T-cell (primary cell): Measurements from ENCODE around the gene ATP10A. TPM values are rescaled to one million over a fixed set of nuclear protein-coding genes. Genes with fewer than 3 reads are reported as not detected.

Experiments
- ATAC-seq, 4 experiments: fragments of 200-7000 bp in 3 of 4; fragments of 150-1000 bp in 1 of 4; cut with Tn5 transposase; replicated peaks in 1 of 4; 1 replicate in 3 of 4; 2 replicates in 1 of 4; pipeline ENCODE4 v1.10.0; 2021; ENCODE audit warnings: moderate library complexity in 3 of 4, mild to moderate bottlenecking in 2 of 4, moderate number of reproducible peaks in 1 of 4
- CTCF ChIA-PET, 2 donors: fragments of 300-600 bp; sonication (Branson Sonifier 250); formaldehyde crosslinking; loops; one replicate each; lab custom pipeline; 2022; ENCODE audit warnings: antibody characterized with exemption in 2 of 2; lab: Charles Lee
- POLR2A ChIA-PET, 2 donors: fragments of 300-600 bp; sonication (Branson Sonifier 250); formaldehyde crosslinking; loops; one replicate each; lab custom pipeline; 2022; ENCODE audit warnings: antibody characterized with exemption in 2 of 2; lab: Charles Lee
- DNase-seq, 35 experiments: peaks; one replicate each; pipeline versions ENCODE4 v3.0.0 to v3.0.0-alpha.2; 2013 to 2023
- H3K27ac ChIP-seq: one replicate; pipeline ENCODE4 v1.5.1; 2013; ENCODE audit warnings: low read length
- H3K27me3 ChIP-seq, 2 experiments: replicated peaks in 1 of 2; 1 replicate in 1 of 2; 2 replicates in 1 of 2; pipeline versions ENCODE4 v1.6.1 to v1.7.0; 2013; ENCODE audit warnings: low read length in 1 of 2, mixed read lengths in 1 of 2; ENCODE audit not compliant: control insufficient read depth in 2 of 2, insufficient read depth in 2 of 2; ENCODE audit errors: extremely low read depth in 1 of 2
- H3K36me3 ChIP-seq, 2 donors: 1 replicate in 1 of 2; 2 replicates in 1 of 2; pipeline versions ENCODE4 v1.6.1 to v1.7.0; 2013; ENCODE audit warnings: low read length in 1 of 2; ENCODE audit not compliant: control insufficient read depth in 2 of 2, insufficient read depth in 1 of 2; ENCODE audit errors: extremely low read depth in 1 of 2
- H3K4me1 ChIP-seq, 2 experiments: 1 replicate in 1 of 2; 2 replicates in 1 of 2; pipeline versions ENCODE4 v1.6.1 to v1.7.0; 2013; ENCODE audit warnings: low read length in 2 of 2, mixed read lengths in 1 of 2; ENCODE audit not compliant: insufficient read depth in 2 of 2, control insufficient read depth in 1 of 2; ENCODE audit errors: extremely low read depth in 1 of 2
- H3K4me3 ChIP-seq, 2 donors: 1 replicate in 1 of 2; 2 replicates in 1 of 2; pipeline versions ENCODE4 v1.5.1 to v1.7.0; 2013; ENCODE audit warnings: mild to moderate bottlenecking in 2 of 2, low read length in 1 of 2, moderate library complexity in 1 of 2; ENCODE audit not compliant: control insufficient read depth in 1 of 2; ENCODE audit errors: extremely low read depth in 1 of 2
- H3K9me3 ChIP-seq: 2 replicates; pipeline ENCODE4 v1.7.0; 2013
- H3K27ac Mint-ChIP-seq, 2 donors: one replicate each; pipeline ENCODE4 v1.8.0; 2020 to 2021; ENCODE audit warnings: mild to moderate bottlenecking in 2 of 2, mixed read lengths in 2 of 2
- H3K27me3 Mint-ChIP-seq, 2 donors: one replicate each; pipeline ENCODE4 v1.8.0; 2021 to 2022; ENCODE audit warnings: mixed read lengths in 2 of 2
- H3K36me3 Mint-ChIP-seq: one replicate; pipeline ENCODE4 v1.8.0; 2021; ENCODE audit warnings: mixed read lengths
- H3K4me1 Mint-ChIP-seq, 3 donors: one replicate each; pipeline ENCODE4 v1.8.0; 2020 to 2022; ENCODE audit warnings: mixed read lengths in 3 of 3, mild to moderate bottlenecking in 1 of 3
- H3K4me3 Mint-ChIP-seq, 3 donors: one replicate each; pipeline ENCODE4 v1.8.0; 2020 to 2022; ENCODE audit warnings: mild to moderate bottlenecking in 3 of 3, mixed read lengths in 3 of 3, moderate library complexity in 3 of 3
- H3K9me3 Mint-ChIP-seq, 3 donors: one replicate each; pipeline ENCODE4 v1.8.0; 2020 to 2022; ENCODE audit warnings: mixed read lengths in 3 of 3
- WGBS: methylation state at CpG from one replicate; pipeline ENCODE4 v1.1.5; 2013; ENCODE audit warnings: missing lambda C conversion rate; ENCODE audit not compliant: insufficient coverage; 5-methylcytosine and 5-hydroxymethylcytosine counted together
- total RNA-seq, 35 experiments: library from RNA in 6 of 35; stranded (reverse) in 6 of 35; fragments of 120-200 nt in 1 of 35; gene quantifications; one replicate each; pipeline versions ENCODE4 v1.2.1 to v1.2.4 and lab custom pipeline; 2013 to 2026

Gene ATP10A
- 10 to 100 TPM; 37.3 to 65.5 (median 53.4) TPM for total RNA-seq
- total RNA-seq (2013): 25.3 TPM
- 47.2 to 192 (median 90.3) reads per million in 29 experiments for total RNA-seq (lab: John Stamatoyannopoulos, UW)

DNA sequence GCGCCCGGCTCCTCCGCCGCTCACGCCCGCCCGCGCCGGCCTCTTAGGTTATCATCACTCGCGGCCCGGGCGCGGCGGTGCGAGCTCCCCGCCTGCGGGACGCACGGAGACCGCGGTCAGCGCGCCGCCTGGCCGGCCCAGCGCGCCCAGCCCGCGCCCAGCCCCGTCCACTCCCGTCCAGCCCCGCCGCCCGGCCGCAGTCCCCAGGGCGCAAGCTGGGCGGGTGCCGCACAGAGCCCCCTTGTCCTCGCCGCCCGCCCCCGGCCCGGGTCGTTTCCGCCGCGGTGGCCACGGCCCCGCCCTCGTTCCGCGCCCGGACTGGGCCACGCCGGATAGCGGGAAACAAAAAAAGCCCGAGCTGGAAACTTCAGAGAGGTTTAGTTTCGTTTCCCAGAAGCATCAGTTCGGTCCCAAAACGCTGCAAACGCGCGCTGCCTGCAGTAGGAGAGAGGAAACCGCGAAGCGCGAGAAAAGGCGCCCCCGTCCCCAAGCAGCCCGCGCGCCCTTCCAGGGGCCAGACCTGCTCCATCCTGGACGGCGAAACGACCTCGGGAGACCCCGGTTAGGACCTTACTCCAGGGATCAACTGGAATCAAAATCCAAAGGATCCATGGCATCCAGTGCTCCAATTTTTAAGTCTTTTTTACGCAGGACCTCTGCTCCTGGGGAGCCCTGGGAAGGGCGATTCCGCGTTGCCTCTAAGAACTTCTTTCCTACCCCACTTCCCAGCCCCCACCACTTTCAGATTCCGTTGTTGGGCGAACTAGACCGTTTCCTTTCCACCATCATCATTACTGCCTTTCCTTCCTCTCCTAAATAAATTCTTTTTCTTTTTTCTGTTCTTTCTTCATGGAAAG is at the start of gene ATP10A:
ATP10A (minus strand) TSS at position 217 of the 857 bp plus-strand sequence. CDS start 231 bp downstream, outside the sequence.
- CTCF ChIA-PET: interaction anchor here in 1 of 2 donors (1.5 kb wide), 1 partner anchor 51 kb away, joined by 3 read pairs; no protein-coding TSS in a partner anchor
- ATAC-seq (peak in 1 of 4 experiments; percentile 1), DNase-seq (peak in 18 of 35 experiments; percentile 13 to 64 (median 33))
- Mint-ChIP-seq H3K9me3 (no peaks in the 10 kb centered on the region), H3K27ac (peak within 1 kb of the TSS; percentile 97 to 100), H3K4me3 (peak within 1 kb of the TSS; percentile 96 to 97 (median 97)), H3K36me3 (peaks cover 2% of the 10 kb centered on the region), H3K27me3 (peaks cover 0 to 7% of the 10 kb centered on the region in 2 donors), H3K4me1 (peaks cover 37 to 42% (median 40%) of the 10 kb centered on the region in 3 donors)
- Histone ChIP-seq H3K9me3 (no peaks in the 10 kb centered on the region), H3K27ac (peak within 1 kb of the TSS; percentile 67), H3K36me3 (peaks cover 0 to under 1% of the 10 kb centered on the region in 2 donors), H3K4me1 (peaks cover 24 to 48% of the 10 kb centered on the region in 2 experiments), H3K4me3 (peak within 1 kb of the TSS; percentile 87 to 88), H3K27me3 (peaks cover 0 to 5% of the 10 kb centered on the region in 2 experiments)
- WGBS: under 1% methylated on average over 79 of the region's 85 CpGs
- POLR2A ChIA-PET: no interaction called here

DNA sequence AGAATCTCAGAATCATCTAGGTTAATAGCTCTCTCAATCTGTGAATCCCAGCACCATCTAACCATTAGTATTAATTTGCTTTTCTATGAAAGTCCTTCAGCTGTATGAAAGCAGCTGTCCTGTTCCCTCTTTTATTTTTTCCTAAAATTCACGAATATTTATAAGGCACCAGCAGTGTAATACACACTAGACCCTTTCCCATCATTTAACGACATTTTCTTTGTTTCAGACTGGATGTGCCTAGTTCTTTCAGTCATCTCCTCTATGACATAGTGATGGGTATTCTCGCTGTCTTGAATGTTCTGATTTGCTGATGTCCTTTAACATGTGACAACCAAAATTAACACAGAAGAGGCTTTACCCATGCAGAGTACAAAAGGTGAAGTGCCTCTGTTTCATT is 48.9 kb upstream of the ATP10A start:
- Histone ChIP-seq H3K27ac (no peak overlapping the region), H3K27me3 (no peaks in the 10 kb centered on the region), H3K4me1 (no peaks in the 10 kb centered on the region), H3K36me3 (no peaks in the 10 kb centered on the region), H3K9me3 (no peaks in the 10 kb centered on the region), H3K4me3 (no peak overlapping the region)
- DNase-seq (no peak), ATAC-seq (no peak)
- Mint-ChIP-seq H3K27ac (no peak overlapping the region), H3K36me3 (no peaks in the 10 kb centered on the region), H3K4me3 (no peak overlapping the region), H3K4me1 (no peaks in the 10 kb centered on the region), H3K27me3 (no peaks in the 10 kb centered on the region), H3K9me3 (peaks cover 0 to 11% (median 0%) of the 10 kb centered on the region in 3 donors)
- CTCF ChIA-PET: no interaction called here
- no CpG with 5 or more reads among the region's 3 CpGs for WGBS
- POLR2A ChIA-PET: no interaction called here

GRCh38 chr15:25910832-25911231 is 47.7 kb upstream of the ATP10A start:
- H3K4me3 Mint-ChIP-seq: no peak overlapping the region
- H3K4me1 ChIP-seq: no peaks in the 10 kb centered on the region
- H3K9me3 Mint-ChIP-seq: peaks cover 0 to 11% (median 0%) of the 10 kb centered on the region in 3 donors
- ChIA-PET CTCF (no interaction called here), POLR2A (no interaction called here)
- H3K36me3 ChIP-seq: no peaks in the 10 kb centered on the region
- H3K27me3 ChIP-seq: no peaks in the 10 kb centered on the region
- H3K36me3 Mint-ChIP-seq: no peaks in the 10 kb centered on the region
- WGBS: 85% methylated on average over 4 of the region's 4 CpGs
- no peaks in the 10 kb centered on the region for H3K4me1 Mint-ChIP-seq
- H3K27ac Mint-ChIP-seq: no peak overlapping the region
- H3K9me3 ChIP-seq: no peaks in the 10 kb centered on the region
- DNase-seq (no peak), ATAC-seq (no peak)
- no peak overlapping the region for H3K4me3 ChIP-seq
- no peak overlapping the region for H3K27ac ChIP-seq
- no peaks in the 10 kb centered on the region for H3K27me3 Mint-ChIP-seq

DNA sequence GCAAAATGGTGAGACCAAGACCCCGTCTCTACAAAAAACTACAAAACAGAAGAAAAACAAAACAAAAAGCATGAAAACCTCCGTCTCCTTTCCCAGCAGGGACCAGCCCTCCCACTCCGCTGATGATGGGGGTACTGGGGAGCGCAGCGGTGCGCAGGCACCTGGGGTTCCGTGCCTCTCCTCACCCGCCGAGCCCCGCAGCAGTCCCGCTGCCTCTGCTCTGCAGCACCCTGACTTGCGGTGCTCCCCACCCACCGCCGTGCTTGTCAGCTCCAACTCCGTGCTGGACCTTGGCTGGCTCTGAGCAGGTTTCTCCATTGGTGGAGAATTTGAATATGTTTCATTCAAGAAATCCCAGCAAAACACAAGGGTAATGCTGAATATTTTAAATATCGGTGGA is 46.7 kb upstream of the ATP10A start:
- no peak overlapping the region for H3K4me3 ChIP-seq
- no peak overlapping the region for H3K27ac ChIP-seq
- H3K4me1 Mint-ChIP-seq: no peaks in the 10 kb centered on the region
- no peak overlapping the region for H3K27ac Mint-ChIP-seq
- 93% methylated on average over 12 of the region's 16 CpGs for WGBS
- no peaks in the 10 kb centered on the region for H3K27me3 ChIP-seq
- POLR2A ChIA-PET: interaction anchor here in 1 of 2 donors (0.5 kb wide), 1 partner anchor 810 kb away, joined by 3 read pairs; no protein-coding TSS in a partner anchor
- H3K36me3 Mint-ChIP-seq: no peaks in the 10 kb centered on the region
- no peaks in the 10 kb centered on the region for H3K27me3 Mint-ChIP-seq
- peaks cover 0 to 11% (median 0%) of the 10 kb centered on the region in 3 donors for H3K9me3 Mint-ChIP-seq
- H3K9me3 ChIP-seq: no peaks in the 10 kb centered on the region
- no peak for DNase-seq
- no peak overlapping the region for H3K4me3 Mint-ChIP-seq
- no peaks in the 10 kb centered on the region for H3K36me3 ChIP-seq
- CTCF ChIA-PET: no interaction called here
- ATAC-seq: no peak
- no peaks in the 10 kb centered on the region for H3K4me1 ChIP-seq

GRCh38 chr15:25909325-25909724 is 46.2 kb upstream of the ATP10A start:
- Histone ChIP-seq H3K4me1 (no peaks in the 10 kb centered on the region), H3K27ac (no peak overlapping the region), H3K36me3 (no peaks in the 10 kb centered on the region), H3K27me3 (no peaks in the 10 kb centered on the region), H3K4me3 (no peak overlapping the region), H3K9me3 (no peaks in the 10 kb centered on the region)
- H3K36me3 Mint-ChIP-seq: no peaks in the 10 kb centered on the region
- peaks cover 0 to 7% (median 0%) of the 10 kb centered on the region in 3 donors for H3K9me3 Mint-ChIP-seq
- H3K4me3 Mint-ChIP-seq: no peak overlapping the region
- CTCF ChIA-PET: no interaction called here
- no peak overlapping the region for H3K27ac Mint-ChIP-seq
- H3K27me3 Mint-ChIP-seq: no peaks in the 10 kb centered on the region
- no peak for ATAC-seq
- no peak for DNase-seq
- WGBS: 96% methylated on average over 4 of the region's 21 CpGs
- POLR2A ChIA-PET: no interaction called here
- no peaks in the 10 kb centered on the region for H3K4me1 Mint-ChIP-seq

DNA sequence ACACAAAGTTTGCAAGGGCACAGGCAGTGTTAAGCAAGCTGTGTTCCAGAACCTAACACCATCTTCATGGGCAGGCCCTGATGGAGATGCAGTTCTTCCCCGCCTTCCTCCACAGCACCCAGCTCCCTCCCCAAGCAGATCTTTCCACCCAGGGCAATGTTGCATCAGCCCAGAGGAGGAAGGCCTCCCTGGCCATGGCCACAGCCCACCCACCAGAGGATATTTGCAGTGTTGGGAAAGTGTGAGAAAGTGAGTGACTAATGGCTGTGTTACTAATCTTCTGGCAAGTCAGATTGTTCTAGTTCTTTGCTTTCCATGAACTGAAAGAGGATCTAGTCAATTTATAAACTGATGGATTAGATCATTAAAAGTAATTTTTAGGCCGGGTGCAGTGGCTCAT is 42.0 kb upstream of the ATP10A start:
- 100% methylated on average over 2 of the region's 2 CpGs for WGBS
- Histone ChIP-seq H3K9me3 (no peaks in the 10 kb centered on the region), H3K36me3 (no peaks in the 10 kb centered on the region), H3K27ac (no peak overlapping the region), H3K27me3 (peaks cover 0 to 4% of the 10 kb centered on the region in 2 experiments), H3K4me3 (no peak overlapping the region), H3K4me1 (peaks cover 0 to 13% of the 10 kb centered on the region in 2 experiments)
- H3K4me3 Mint-ChIP-seq: no peak overlapping the region
- ChIA-PET POLR2A (no interaction called here), CTCF (no interaction called here)
- no peak overlapping the region for H3K27ac Mint-ChIP-seq
- H3K36me3 Mint-ChIP-seq: no peaks in the 10 kb centered on the region
- H3K27me3 Mint-ChIP-seq: peaks cover 0 to 1% of the 10 kb centered on the region in 2 donors
- H3K9me3 Mint-ChIP-seq: no peaks in the 10 kb centered on the region
- ATAC-seq (no peak), DNase-seq (no peak)
- peaks cover 10 to 17% (median 13%) of the 10 kb centered on the region in 3 donors for H3K4me1 Mint-ChIP-seq
